ENCODE measurements around the gene ZFYVE21. TPM values are rescaled to one million over a fixed set of nuclear protein-coding genes. Genes with fewer than 3 reads are reported as not detected.

The ZFYVE21 gene
- total RNA-seq, 4 donors from 2014 or later: 69.5 to 134 (median 89.3) TPM

DNA sequence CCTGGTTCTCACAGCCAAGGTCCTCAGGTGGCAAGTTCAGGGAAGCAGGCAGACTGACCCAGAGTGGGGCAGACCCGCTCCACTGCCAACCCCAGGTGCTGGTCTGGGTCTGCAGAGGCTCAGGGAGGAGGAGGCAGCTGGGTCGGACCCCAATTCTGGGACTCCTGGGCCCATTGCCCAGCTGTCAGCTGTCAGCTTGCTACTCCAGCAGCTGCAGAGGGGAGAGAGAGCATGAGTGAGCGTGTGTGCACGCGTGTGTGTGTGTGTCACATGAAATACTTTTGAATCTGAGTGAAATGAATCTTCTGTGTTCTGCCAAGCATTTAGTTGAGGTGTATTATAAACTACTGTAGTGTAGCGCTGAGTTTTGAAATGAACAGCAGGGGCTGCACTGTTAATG lies 31.1 kb upstream of the ZFYVE21 start:
- no peak for TF ChIP-seq POLR2A (IDR thresholded peaks at IDR 0.05)
- TF ChIP-seq, protein P1, sequence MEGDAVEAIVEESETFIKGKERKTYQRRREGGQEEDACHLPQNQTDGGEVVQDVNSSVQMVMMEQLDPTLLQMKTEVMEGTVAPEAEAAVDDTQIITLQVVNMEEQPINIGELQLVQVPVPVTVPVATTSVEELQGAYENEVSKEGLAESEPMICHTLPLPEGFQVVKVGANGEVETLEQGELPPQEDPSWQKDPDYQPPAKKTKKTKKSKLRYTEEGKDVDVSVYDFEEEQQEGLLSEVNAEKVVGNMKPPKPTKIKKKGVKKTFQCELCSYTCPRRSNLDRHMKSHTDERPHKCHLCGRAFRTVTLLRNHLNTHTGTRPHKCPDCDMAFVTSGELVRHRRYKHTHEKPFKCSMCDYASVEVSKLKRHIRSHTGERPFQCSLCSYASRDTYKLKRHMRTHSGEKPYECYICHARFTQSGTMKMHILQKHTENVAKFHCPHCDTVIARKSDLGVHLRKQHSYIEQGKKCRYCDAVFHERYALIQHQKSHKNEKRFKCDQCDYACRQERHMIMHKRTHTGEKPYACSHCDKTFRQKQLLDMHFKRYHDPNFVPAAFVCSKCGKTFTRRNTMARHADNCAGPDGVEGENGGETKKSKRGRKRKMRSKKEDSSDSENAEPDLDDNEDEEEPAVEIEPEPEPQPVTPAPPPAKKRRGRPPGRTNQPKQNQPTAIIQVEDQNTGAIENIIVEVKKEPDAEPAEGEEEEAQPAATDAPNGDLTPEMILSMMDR (IDR thresholded peaks at IDR 0.05): no peak
- no peak for DNase-seq
- Histone ChIP-seq H3K4me1 (peaks cover 0 to 16% (median 0%) of the 10 kb centered on the region in 3 donors), H3K27me3 (no peaks in the 10 kb centered on the region), H3K27ac (no peak overlapping the region), H3K36me3 (peaks cover 27 to 99% (median 62%) of the 10 kb centered on the region in 3 donors), H3K4me3 (no peak overlapping the region), H3K9me3 (no peaks in the 10 kb centered on the region)
- intact Hi-C loops (cut with DNase I): no loop called here
- 75 to 91% methylated on average over 4 to 5 of the region's 6 CpGs for WGBS, 2 donors

DNA sequence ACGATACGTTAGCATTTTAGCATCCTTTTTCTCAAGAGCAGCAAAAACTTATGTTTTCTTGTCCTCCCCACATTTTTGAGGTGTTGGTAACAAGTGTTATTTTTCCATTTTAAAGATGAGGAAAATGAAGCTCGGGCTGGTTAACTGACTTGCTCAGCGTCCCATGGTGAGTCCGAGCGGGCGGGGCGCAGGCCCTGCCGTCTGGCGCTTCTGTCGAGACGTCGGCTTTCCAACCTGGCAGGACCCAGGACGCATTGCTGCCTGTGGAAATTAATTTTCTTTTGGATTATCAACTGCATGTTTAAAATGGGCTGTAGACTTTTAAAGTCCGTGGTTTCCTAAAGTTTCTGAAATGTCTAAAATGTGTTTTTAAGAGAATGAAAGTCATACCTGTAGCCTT lies 30.7 kb upstream of the ZFYVE21 start:
- peaks cover 27 to 99% (median 58%) of the 10 kb centered on the region in 3 donors for H3K36me3 ChIP-seq

DNA sequence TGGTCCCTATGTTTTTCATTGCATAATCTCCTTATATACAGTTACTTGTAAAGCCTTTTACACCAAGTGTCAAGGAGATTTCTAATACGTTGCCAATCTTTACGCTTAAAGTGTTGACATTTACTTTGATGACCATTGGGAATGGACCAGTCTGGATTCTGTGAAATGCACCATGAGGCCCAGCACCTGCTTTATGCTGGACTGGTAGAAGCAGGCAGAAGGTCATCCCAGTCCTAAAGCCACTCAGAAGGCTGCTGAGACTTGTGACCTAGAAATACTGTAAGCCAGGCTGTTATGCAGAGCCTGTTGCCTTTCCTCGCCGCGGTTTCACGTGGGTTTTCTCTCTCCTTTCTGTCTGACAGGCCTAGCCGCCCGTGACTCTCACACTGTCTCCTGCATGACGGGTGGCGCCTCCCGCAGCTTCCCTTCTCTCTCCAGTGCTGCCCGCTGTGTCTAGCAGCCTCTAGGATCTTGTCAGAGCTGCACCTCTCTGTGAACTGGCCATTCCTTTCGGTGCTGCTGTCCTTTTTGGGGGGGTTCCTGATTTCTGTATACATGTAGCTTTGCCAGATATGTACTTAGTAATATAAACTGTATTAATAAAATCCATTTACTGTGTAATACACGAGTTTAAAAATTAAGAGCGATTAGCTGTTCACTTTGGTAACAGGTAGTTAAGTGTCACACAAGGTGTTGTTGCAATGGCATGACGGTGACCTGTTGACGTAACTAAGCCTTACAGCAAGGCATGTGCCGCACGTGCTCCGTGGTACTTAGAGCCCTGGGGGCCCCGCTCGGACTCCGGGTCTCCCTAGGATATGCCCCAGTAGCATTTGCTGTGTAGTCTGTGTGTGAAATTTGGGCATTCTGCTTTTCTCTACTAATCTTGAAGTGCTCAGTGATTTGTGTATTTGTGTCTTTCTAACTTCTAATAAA lies 30.1 kb upstream of the ZFYVE21 start:
- H3K36me3 ChIP-seq: peaks cover 27 to 98% (median 53%) of the 10 kb centered on the region in 3 donors
- intact Hi-C loops (cut with DNase I): no loop called here
- H3K27me3 ChIP-seq: no peaks in the 10 kb centered on the region
- no peak overlapping the region for H3K27ac ChIP-seq
- no peak overlapping the region for H3K4me3 ChIP-seq
- TF ChIP-seq, protein P1 (IDR thresholded peaks at IDR 0.05): no peak
- no peak for TF ChIP-seq POLR2A (IDR thresholded peaks at IDR 0.05)
- peaks cover 0 to 18% (median 3%) of the 10 kb centered on the region in 3 donors for H3K4me1 ChIP-seq
- 86 to 93% methylated on average over 16 to 23 of the region's 23 CpGs for WGBS, 2 donors
- DNase-seq: no peak
- H3K9me3 ChIP-seq: no peaks in the 10 kb centered on the region

More for the DNA sequence above, 30.7 kb upstream of the ZFYVE21 start:
- Histone ChIP-seq H3K27ac (no peak overlapping the region), H3K27me3 (no peaks in the 10 kb centered on the region), H3K4me1 (peaks cover 0 to 16% (median 1%) of the 10 kb centered on the region in 3 donors), H3K9me3 (no peaks in the 10 kb centered on the region), H3K4me3 (no peak overlapping the region)
- intact Hi-C loops (cut with DNase I): no loop called here
- no peak for DNase-seq
- WGBS, 2 donors: 88 to 91% methylated on average over 15 of the region's 15 CpGs
- TF ChIP-seq, protein P1 (IDR thresholded peaks at IDR 0.05): no peak
- TF ChIP-seq POLR2A (IDR thresholded peaks at IDR 0.05): no peak

DNA sequence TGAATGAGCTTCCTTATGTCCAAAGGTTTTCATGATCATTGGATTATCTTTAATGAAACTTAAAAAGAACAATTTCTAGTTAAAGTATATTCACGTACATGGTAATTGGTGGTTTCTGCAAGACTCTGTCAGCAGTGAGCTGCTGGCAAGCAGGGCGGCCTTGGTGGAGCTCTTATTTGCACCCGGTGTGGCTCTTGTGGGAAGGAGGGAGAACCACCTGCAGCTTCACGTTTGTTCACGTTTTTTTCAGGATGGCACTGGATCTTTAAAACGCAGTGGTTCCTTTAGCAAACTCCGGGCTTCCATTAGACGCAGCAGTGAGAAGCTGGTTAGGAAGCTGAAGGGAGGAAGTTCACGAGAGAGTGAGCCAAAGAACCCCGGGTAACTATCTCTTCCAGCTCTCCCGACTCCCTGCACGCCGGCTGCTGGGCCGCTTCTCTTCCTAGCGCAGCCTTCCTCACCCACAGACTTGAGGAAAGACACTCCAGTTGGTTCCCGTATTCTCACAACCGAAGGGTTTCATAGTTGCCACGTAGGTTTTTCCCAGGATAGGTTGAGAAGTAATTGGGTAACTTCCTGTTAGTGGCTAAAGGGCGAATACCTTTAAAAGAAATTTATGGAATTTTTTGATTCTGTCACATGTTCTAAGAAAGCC lies 28.7 kb upstream of the ZFYVE21 start:
- H3K4me1 ChIP-seq: peaks cover 0 to 29% (median 3%) of the 10 kb centered on the region in 3 donors
- intact Hi-C loops (cut with DNase I): no loop called here
- H3K4me3 ChIP-seq: no peak overlapping the region
- no peak overlapping the region for H3K27ac ChIP-seq
- TF ChIP-seq POLR2A (IDR thresholded peaks at IDR 0.05): no peak
- TF ChIP-seq, protein P1 (IDR thresholded peaks at IDR 0.05): no peak
- H3K36me3 ChIP-seq: peaks cover 20 to 97% (median 39%) of the 10 kb centered on the region in 3 donors
- WGBS, 2 donors: 74 to 85% methylated on average over 14 to 17 of the region's 19 CpGs
- no peaks in the 10 kb centered on the region for H3K9me3 ChIP-seq
- H3K27me3 ChIP-seq: no peaks in the 10 kb centered on the region
- no peak for DNase-seq

DNA sequence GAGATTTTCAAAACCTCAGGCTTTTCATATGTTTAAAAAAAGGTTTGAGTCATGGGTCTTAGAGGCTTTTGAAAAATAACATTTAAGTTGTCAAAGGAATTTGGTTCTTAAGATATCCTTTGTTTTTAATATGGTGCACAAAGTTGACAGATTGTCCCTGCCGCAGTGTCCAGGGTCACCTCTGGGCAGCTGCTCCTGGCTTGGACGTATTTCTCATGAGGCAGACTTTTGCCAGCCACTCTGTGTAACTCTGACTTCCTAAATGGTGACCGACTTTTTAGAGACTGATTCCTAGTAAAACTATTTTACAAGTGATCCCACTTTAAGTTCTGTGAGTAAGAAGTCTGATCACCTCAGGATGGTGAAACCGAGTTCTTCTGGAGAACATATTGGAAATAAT lies 27.9 kb upstream of the ZFYVE21 start:
- no peaks in the 10 kb centered on the region for H3K9me3 ChIP-seq
- H3K36me3 ChIP-seq: peaks cover 23 to 97% (median 33%) of the 10 kb centered on the region in 3 donors
- DNase-seq: no peak
- intact Hi-C loops (cut with DNase I): no loop called here
- no peak overlapping the region for H3K4me3 ChIP-seq
- no peak for TF ChIP-seq POLR2A (IDR thresholded peaks at IDR 0.05)
- TF ChIP-seq, protein P1 (IDR thresholded peaks at IDR 0.05): no peak
- 85 to 92% methylated on average over 4 of the region's 4 CpGs for WGBS, 2 donors
- peaks cover 3 to 37% (median 5%) of the 10 kb centered on the region in 3 donors for H3K4me1 ChIP-seq
- H3K27me3 ChIP-seq: no peaks in the 10 kb centered on the region
- no peak overlapping the region for H3K27ac ChIP-seq
